Pancreas (tissue), 10 donors: Measurements from ENCODE around the gene ATP2A2. TPM values are rescaled to one million over a fixed set of nuclear protein-coding genes. Genes with fewer than 3 reads are reported as not detected.

ENCODE experiments used
- ATAC-seq, 4 donors: fragments of 200-7000 bp; cut with Tn5 transposase; one replicate each; pipeline versions ENCODE4 v1.8.0 to v1.9.1; 2020; ENCODE audit warnings: mild to moderate bottlenecking in 4 of 4, moderate library complexity in 4 of 4
- DNase-seq, 6 donors: peaks; one replicate each; pipeline ENCODE4 v3.0.0-alpha.2; 2020
- FAIRE-seq: peaks from 2 replicates; lab custom pipeline; 2012; peaks lifted over from hg19 to GRCh38; lab: Jason Lieb, UNC
- H3K27ac ChIP-seq, 4 donors: fragments of 200-600 bp; sonication (generic); 1 replicate in 3 of 4; 2 replicates in 1 of 4; pipeline versions ENCODE4 v1.5.0 to v1.8.0; 2020
- H3K27me3 ChIP-seq, 4 donors: fragments of 200-600 bp; one replicate each; pipeline ENCODE4 v1.8.0; 2021
- H3K36me3 ChIP-seq, 3 donors: fragments of 200-600 bp; sonication (generic) in 1 of 3; one replicate each; pipeline versions ENCODE4 v1.5.0 to v1.8.0; 2020 to 2021
- H3K4me1 ChIP-seq, 3 donors: fragments of 200-600 bp; one replicate each; pipeline ENCODE4 v1.8.0; 2021
- H3K4me3 ChIP-seq, 4 donors: fragments of 200-600 bp; sonication (generic) in 2 of 4; one replicate each; pipeline versions ENCODE4 v1.5.0 to v1.8.0; 2020 to 2021
- H3K9me3 ChIP-seq, 4 donors: fragments of 200-600 bp; one replicate each; pipeline ENCODE4 v1.8.0; 2021
- WGBS, 2 donors: extraction: QIAGEN DNeasy Blood & Tissue Kit; methylation state at CpG; one replicate each; pipeline ENCODE4 v1.1.7; 2013; 5-methylcytosine and 5-hydroxymethylcytosine counted together
- intact Hi-C, 3 donors: fragments of 100-400 bp; cut with DNase I; formaldehyde crosslinking; loops; one replicate each; pipeline versions ENCODE4 v1.11.1 to v1.14.2; 2022
- polyA plus RNA-seq, 2 donors: library from polyadenylated mRNA; stranded (reverse); fragments of 200-250 nt; gene quantifications; one replicate each; pipeline ENCODE4 v1.2.3, GENCODE V29; 2013
- total RNA-seq, 6 donors: library from RNA; stranded (reverse); fragmentation: NEBNext Ultra II Directional in 4 of 6; extraction: Animal tissue kit (Norgen Biotek cat#: 25700) in 4 of 6; gene quantifications; one replicate each; pipeline versions ENCODE4 v1.2.1 to v1.2.4, GENCODE V29; 2021 to 2023
- TF ChIP-seq, protein P1 (sequence below), 4 donors: fragments of 200-600 bp; sonication (generic) in 3 of 4; IDR thresholded peaks; one replicate each; pipeline versions ENCODE4 v1.5.0 to v1.8.0; 2021; ENCODE audit warnings: antibody characterized with exemption in 4 of 4
- donor health status: healthy with polysubstance abuse.
- donor health status: DM: no; HTN: no; CAD: no; lungs with moderate emphysema.
- donor health status: DM: no; HTN: no; CAD: no.
- donor health status: control.
- donor health status: control.
- donor health status: Bipolar disorder and iron deficiency.
- donor health status: DM: yes; HTN: yes; CAD: no.
- donor health status: DM: no; HTN: no; CAD: no.
- donor health status: DM: no; HTN: no; CAD: no.
- donor health status: DM: yes; HTN: yes; CAD: no.

ATP2A2 gene
- total and polyA plus RNA-seq, 8 donors = 16.3 to 79.7 (median 45.7) TPM

DNA sequence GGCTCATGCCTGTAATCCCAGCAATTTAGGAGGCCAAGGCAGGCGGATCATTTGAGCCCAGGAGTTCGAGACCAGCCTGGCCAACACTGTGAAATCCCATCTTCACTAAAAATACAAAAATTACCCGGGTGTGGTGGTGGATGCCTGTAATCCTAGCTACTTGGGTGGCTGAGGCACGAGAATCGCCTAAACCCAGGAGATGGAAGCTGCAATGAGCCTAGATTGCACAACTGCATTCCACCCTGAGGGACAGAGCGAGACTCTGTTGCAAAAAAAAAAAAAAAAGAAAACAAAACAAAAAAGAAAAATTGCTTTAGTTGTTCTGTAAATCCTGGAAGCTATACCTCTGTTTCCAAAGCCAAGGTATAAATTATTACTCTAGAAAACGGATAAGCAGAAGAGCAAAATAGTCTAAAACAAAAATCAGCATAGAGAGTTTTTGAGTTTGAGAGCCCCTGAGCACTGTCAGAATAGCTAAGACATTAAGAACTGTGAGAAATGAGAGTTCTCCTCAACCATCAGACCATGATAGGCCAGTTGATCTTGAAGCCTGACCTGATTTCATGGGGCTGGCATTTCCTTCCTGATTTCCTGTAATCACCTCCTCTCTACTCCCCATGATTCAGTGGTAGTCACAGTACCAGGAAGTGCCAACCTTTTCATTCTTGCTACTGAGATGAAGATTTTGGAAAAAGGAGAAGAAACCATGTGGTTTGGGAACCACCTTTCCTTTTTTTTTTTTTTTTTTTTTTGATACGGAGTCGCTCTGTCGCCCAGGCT lies 31.7 kb downstream of the ATP2A2 start:
- H3K27ac ChIP-seq = peak overlapping the region in 2 of 4 donors; percentile 32 to 46
- ATAC-seq (peak; percentile 36 to 77 (median 62)), DNase-seq (no peak), FAIRE-seq (no peak)
- TF ChIP-seq, protein P1, sequence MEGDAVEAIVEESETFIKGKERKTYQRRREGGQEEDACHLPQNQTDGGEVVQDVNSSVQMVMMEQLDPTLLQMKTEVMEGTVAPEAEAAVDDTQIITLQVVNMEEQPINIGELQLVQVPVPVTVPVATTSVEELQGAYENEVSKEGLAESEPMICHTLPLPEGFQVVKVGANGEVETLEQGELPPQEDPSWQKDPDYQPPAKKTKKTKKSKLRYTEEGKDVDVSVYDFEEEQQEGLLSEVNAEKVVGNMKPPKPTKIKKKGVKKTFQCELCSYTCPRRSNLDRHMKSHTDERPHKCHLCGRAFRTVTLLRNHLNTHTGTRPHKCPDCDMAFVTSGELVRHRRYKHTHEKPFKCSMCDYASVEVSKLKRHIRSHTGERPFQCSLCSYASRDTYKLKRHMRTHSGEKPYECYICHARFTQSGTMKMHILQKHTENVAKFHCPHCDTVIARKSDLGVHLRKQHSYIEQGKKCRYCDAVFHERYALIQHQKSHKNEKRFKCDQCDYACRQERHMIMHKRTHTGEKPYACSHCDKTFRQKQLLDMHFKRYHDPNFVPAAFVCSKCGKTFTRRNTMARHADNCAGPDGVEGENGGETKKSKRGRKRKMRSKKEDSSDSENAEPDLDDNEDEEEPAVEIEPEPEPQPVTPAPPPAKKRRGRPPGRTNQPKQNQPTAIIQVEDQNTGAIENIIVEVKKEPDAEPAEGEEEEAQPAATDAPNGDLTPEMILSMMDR (IDR thresholded peaks at IDR 0.05) = no peak
- no peaks in the 10 kb centered on the region for H3K36me3 ChIP-seq
- no peak overlapping the region for H3K4me3 ChIP-seq
- H3K27me3 ChIP-seq = no peaks in the 10 kb centered on the region
- H3K4me1 ChIP-seq = peaks cover 0 to 23% (median 5%) of the 10 kb centered on the region in 3 donors
- 88 to 92% methylated on average over 9 to 10 of the region's 10 CpGs for WGBS, 2 donors
- intact Hi-C loops = no loop called here
- no peaks in the 10 kb centered on the region for H3K9me3 ChIP-seq

DNA sequence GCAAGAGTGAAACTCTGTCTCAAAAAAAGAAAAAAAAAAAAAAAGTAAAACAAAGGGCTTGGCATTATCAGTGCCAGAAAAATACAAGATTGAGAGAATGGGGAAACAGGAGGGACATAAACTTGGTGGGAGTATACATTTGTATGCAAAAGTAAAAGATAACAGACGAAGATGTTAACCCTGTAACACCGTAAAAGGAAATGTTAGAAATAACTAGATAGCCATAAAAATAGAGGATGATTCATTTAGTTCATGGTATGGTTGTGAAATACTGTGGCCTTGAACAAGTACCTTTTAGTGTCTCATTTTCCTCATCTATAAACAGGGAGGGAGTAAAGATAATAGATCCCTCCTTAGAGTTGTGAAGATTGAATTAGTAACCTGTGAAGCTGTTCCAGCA lies 33.3 kb downstream of the ATP2A2 start:
- H3K27ac ChIP-seq = no peak overlapping the region
- H3K27me3 ChIP-seq = no peaks in the 10 kb centered on the region
- H3K36me3 ChIP-seq = peaks cover 0 to 10% (median 0%) of the 10 kb centered on the region in 3 donors
- DNase-seq (no peak), ATAC-seq (no peak), FAIRE-seq (no peak)
- H3K4me1 ChIP-seq = peaks cover 0 to 22% (median 0%) of the 10 kb centered on the region in 3 donors
- no peaks in the 10 kb centered on the region for H3K9me3 ChIP-seq
- intact Hi-C loops = no loop called here
- no peak overlapping the region for H3K4me3 ChIP-seq
- TF ChIP-seq, protein P1 (IDR thresholded peaks at IDR 0.05) = no peak
- WGBS, 2 donors = 79 to 86% methylated on average over 2 of the region's 2 CpGs

DNA sequence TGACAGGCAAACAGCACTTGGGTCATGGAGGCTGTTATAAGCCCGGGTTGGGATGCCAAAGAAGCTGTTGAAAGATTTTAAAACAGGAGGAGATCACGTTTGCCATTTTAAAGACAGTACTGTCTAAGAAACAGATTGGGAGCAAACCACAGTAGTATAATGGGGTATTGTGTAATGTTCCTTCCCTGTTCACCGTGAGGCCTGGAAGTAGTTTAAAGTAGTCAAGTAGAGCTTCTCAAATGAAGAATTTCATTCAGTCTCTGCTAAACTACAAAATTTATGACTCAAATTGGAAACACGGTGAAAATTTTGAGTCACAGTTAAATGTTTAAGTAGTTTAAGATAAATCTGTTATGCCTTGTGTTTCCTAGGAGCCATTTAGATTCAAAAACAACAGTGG lies 35.8 kb downstream of the ATP2A2 start:
- Histone ChIP-seq H3K9me3 (no peaks in the 10 kb centered on the region), H3K27ac (no peak overlapping the region), H3K4me3 (no peak overlapping the region), H3K36me3 (peaks cover 0 to 10% (median 0%) of the 10 kb centered on the region in 3 donors), H3K4me1 (peaks cover 0 to 14% (median 0%) of the 10 kb centered on the region in 3 donors), H3K27me3 (no peaks in the 10 kb centered on the region)
- 49 to 60% methylated on average over 4 of the region's 4 CpGs for WGBS, 2 donors
- no peak for DNase-seq
- TF ChIP-seq, protein P1 (IDR thresholded peaks at IDR 0.05) = no peak
- FAIRE-seq = no peak
- intact Hi-C loops = no loop called here
- ATAC-seq = peak in 3 of 4 donors; percentile 33 to 47 (median 38)

DNA sequence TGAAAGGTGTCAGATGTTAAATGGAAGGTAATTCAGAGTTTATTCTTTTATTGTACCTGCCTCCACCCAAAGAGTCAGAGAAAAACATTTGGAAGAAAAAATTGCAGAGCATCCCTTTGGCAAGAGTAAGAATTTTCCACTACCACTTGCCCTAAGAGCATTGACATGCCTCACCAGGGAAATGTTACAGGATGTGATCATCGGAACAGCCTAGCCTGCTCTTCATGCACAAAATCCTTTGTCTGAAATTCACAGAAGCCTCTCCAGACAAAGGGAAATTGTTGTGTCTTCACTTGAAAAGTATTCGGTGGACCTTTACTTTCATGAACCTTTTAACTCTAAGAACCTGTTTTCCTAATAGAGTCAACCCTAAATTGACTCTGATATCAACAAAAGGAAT lies 36.9 kb downstream of the ATP2A2 start:
- no peak for ATAC-seq
- H3K4me3 ChIP-seq = no peak overlapping the region
- TF ChIP-seq, protein P1 (IDR thresholded peaks at IDR 0.05) = no peak
- no peak for DNase-seq
- intact Hi-C loops = no loop called here
- peaks cover 0 to 10% (median 0%) of the 10 kb centered on the region in 3 donors for H3K36me3 ChIP-seq
- no peak overlapping the region for H3K27ac ChIP-seq
- peaks cover 0 to 9% (median 0%) of the 10 kb centered on the region in 3 donors for H3K4me1 ChIP-seq
- no peaks in the 10 kb centered on the region for H3K27me3 ChIP-seq
- FAIRE-seq = no peak
- H3K9me3 ChIP-seq = no peaks in the 10 kb centered on the region
- 58 to 60% methylated on average over 2 of the region's 2 CpGs for WGBS, 2 donors

DNA sequence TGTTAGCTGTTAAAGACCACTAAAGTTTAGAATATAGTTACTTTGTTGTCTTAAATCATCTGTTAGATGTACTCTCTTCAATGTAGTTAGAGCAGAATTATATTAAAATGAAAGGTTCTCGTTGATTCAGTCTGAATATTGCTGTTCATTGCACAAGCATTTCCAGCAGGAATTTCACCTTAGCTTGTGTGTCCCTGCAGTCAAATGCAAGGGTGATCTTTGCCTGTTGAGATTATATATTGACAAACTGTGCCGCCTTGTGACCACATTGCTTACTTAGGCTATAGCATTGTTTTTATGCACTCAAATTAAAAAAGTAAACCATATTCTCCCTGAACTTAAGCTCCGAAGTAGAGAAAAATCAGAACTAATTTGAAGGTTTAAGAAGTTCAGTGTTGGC lies 39.5 kb downstream of the ATP2A2 start:
- Histone ChIP-seq H3K36me3 (peaks cover 0 to 14% (median 11%) of the 10 kb centered on the region in 3 donors), H3K27ac (no peak overlapping the region), H3K4me3 (no peak overlapping the region), H3K4me1 (no peaks in the 10 kb centered on the region), H3K27me3 (no peaks in the 10 kb centered on the region), H3K9me3 (no peaks in the 10 kb centered on the region)
- DNase-seq = no peak
- TF ChIP-seq, protein P1 (IDR thresholded peaks at IDR 0.05) = no peak
- WGBS, 2 donors = 68 to 69% methylated on average over 3 of the region's 3 CpGs
- no peak for ATAC-seq
- intact Hi-C loops = no loop called here
- no peak for FAIRE-seq
